ENCODE data around the gene OSBPL2.

OSBPL2 gene

GRCh38 chr20:62305149-62305764 lies 66.9 kb downstream of the OSBPL2 start:
- DNase-seq (ENCODE audit: insufficient read length, low spot score) (no peak), FAIRE-seq (no peak)
- TF ChIP-seq POLR2AphosphoS5 (IDR thresholded peaks at IDR 0.05; ENCODE audit: low read depth, low read length), result no peak; the same call in 1 of the 2 replicates
- TF ChIP-seq PAX5 (IDR thresholded peaks at IDR 0.05; ENCODE audit: insufficient read depth, low read length, severe bottlenecking), result no peak
- no peak for TF ChIP-seq SPI1 (IDR thresholded peaks at IDR 0.05; ENCODE audit: low read depth, low read length)
- no peak for TF ChIP-seq POLR2A (IDR thresholded peaks at IDR 0.05; ENCODE audit: low read depth, low read length)
- TF ChIP-seq TAF1 (IDR thresholded peaks at IDR 0.05; ENCODE audit: low read depth, low read length), result no peak
- no peak for TF ChIP-seq POU2F2 (IDR thresholded peaks at IDR 0.05; ENCODE audit: low read depth, low read length)

- no peak; the same call in 1 of the 2 replicates for TF ChIP-seq POLR2A (IDR thresholded peaks at IDR 0.05; ENCODE audit: low read depth, low read length)
- no peak for TF ChIP-seq TAF1 (IDR thresholded peaks at IDR 0.05; ENCODE audit: low read depth, low read length)
- no peak for TF ChIP-seq PAX5 (IDR thresholded peaks at IDR 0.05; ENCODE audit: insufficient read depth, low read length, severe bottlenecking)
- no peak for TF ChIP-seq SPI1 (IDR thresholded peaks at IDR 0.05; ENCODE audit: low read depth, low read length)
- no peak for TF ChIP-seq POU2F2 (IDR thresholded peaks at IDR 0.05; ENCODE audit: low read depth, low read length)
- TF ChIP-seq POLR2AphosphoS5 (IDR thresholded peaks at IDR 0.05; ENCODE audit: low read depth, low read length), result no peak
- no peak for FAIRE-seq
- DNase-seq (ENCODE audit: insufficient read length, low spot score), result no peak
Observed at GRCh38 chr20:62305765-62306413, 67.6 kb downstream of the OSBPL2 start.

DNA sequence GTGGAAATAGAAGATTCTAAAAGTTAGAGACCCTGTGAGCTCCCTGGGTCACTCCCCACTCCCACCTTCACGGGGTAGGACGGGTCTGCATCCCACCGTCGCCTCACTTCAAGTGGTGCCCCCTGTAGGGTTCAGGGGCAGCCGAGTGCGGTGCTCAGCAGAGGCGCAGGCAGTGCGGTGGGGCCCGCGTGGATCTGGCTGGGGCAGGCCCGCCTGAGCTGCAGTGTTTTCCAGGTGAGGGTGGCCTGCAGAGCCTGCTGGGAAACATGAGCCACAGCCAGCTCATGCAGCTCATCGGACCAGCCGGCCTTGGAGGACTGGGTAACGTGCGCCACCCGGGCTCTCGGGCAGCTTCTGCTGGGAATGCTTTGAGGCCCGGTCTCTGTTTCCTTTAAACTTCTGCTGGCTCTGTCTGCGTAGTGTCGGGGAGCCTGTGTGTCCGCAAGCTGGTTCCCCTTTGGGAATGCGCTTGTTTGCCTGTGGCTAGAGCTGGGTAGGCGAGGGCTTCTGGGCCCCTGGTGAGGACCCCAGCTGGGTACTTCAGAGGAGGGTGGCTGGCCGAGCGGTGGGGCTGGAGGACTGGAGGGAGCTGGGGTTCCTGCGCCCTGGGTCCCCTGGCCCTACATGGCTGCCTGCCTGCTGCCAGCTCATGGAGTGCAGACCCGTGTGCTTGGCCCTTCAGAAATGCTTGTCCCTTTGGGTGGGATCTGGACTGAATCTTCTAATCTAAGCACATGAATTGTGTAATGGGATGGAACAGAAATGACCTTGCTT lies 68.3 kb downstream of the OSBPL2 start:
- TF ChIP-seq TAF1 (IDR thresholded peaks at IDR 0.05; ENCODE audit: low read depth, low read length) (no peak), POLR2AphosphoS5 (IDR thresholded peaks at IDR 0.05; ENCODE audit: low read depth, low read length) (no peak; the same call in 1 of the 2 replicates), SPI1 (IDR thresholded peaks at IDR 0.05; ENCODE audit: low read depth, low read length) (no peak), POU2F2 (IDR thresholded peaks at IDR 0.05; ENCODE audit: low read depth, low read length) (no peak), POLR2A (IDR thresholded peaks at IDR 0.05; ENCODE audit: low read depth, low read length) (no peak), PAX5 (IDR thresholded peaks at IDR 0.05; ENCODE audit: insufficient read depth, low read length, severe bottlenecking) (no peak)
- DNase-seq (ENCODE audit: insufficient read length, low spot score) (no peak), FAIRE-seq (no peak)

- FAIRE-seq (no peak), DNase-seq (ENCODE audit: insufficient read length, low spot score) (no peak)
- TF ChIP-seq POLR2A (IDR thresholded peaks at IDR 0.05; ENCODE audit: low read depth, low read length) (no peak), TAF1 (IDR thresholded peaks at IDR 0.05; ENCODE audit: low read depth, low read length) (no peak), PAX5 (IDR thresholded peaks at IDR 0.05; ENCODE audit: insufficient read depth, low read length, severe bottlenecking) (no peak), SPI1 (IDR thresholded peaks at IDR 0.05; ENCODE audit: low read depth, low read length) (no peak), POU2F2 (IDR thresholded peaks at IDR 0.05; ENCODE audit: low read depth, low read length) (no peak), POLR2AphosphoS5 (IDR thresholded peaks at IDR 0.05; ENCODE audit: low read depth, low read length) (no peak)
Observed at GRCh38 chr20:62307226-62308101, 69.1 kb downstream of the OSBPL2 start.

DNA sequence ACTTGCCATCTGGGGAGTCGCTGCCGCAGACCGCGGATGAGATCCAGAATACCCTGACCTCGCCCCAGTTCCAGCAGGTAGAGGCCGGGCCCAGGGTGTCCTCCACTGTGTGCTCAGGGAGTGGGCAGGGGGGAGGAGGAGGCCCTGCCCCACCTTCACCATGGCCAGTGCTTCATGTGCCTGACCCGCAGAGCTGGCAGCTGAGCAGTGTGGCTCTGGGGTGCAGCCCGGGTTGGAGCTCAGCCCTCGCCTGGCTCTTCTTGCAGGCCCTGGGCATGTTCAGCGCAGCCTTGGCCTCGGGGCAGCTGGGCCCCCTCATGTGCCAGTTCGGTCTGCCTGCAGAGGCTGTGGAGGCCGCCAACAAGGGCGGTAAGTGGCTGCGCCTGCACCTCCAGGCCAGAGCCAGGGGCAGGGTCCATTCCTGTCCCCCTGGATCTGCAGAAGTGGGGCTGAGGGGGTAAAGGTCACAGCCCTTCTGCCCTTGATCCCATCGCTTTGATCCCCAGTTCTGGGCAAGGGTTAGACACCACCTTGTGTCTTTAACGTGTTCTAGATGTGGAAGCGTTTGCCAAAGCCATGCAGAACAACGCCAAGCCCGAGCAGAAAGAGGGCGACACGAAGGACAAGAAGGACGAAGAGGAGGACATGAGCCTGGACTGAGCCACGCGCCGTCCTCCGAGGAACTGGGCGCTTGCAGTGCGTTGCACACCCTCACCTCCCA lies 69.9 kb downstream of the OSBPL2 start:
- DNase-seq (ENCODE audit: insufficient read length, low spot score), result no peak
- FAIRE-seq, result no peak
- TF ChIP-seq POLR2AphosphoS5 (IDR thresholded peaks at IDR 0.05; ENCODE audit: low read depth, low read length) (no peak), SPI1 (IDR thresholded peaks at IDR 0.05; ENCODE audit: low read depth, low read length) (no peak), PAX5 (IDR thresholded peaks at IDR 0.05; ENCODE audit: insufficient read depth, low read length, severe bottlenecking) (no peak), POU2F2 (IDR thresholded peaks at IDR 0.05; ENCODE audit: low read depth, low read length) (no peak), POLR2A (IDR thresholded peaks at IDR 0.05; ENCODE audit: low read depth, low read length) (no peak), TAF1 (IDR thresholded peaks at IDR 0.05; ENCODE audit: low read depth, low read length) (no peak)

GRCh38 chr20:62309198-62309944 lies 71.0 kb downstream of the OSBPL2 start:
- DNase-seq (ENCODE audit: insufficient read length, low spot score), result no peak
- TF ChIP-seq POLR2AphosphoS5 (IDR thresholded peaks at IDR 0.05; ENCODE audit: low read depth, low read length) (peak; percentile 43; the same call in 1 of the 2 replicates), PAX5 (IDR thresholded peaks at IDR 0.05; ENCODE audit: insufficient read depth, low read length, severe bottlenecking) (no peak), POU2F2 (IDR thresholded peaks at IDR 0.05; ENCODE audit: low read depth, low read length) (no peak), SPI1 (IDR thresholded peaks at IDR 0.05; ENCODE audit: low read depth, low read length) (no peak), POLR2A (IDR thresholded peaks at IDR 0.05; ENCODE audit: low read depth, low read length) (peak; percentile 47; the same call in 1 of the 2 replicates)
- FAIRE-seq, result no peak

DNA sequence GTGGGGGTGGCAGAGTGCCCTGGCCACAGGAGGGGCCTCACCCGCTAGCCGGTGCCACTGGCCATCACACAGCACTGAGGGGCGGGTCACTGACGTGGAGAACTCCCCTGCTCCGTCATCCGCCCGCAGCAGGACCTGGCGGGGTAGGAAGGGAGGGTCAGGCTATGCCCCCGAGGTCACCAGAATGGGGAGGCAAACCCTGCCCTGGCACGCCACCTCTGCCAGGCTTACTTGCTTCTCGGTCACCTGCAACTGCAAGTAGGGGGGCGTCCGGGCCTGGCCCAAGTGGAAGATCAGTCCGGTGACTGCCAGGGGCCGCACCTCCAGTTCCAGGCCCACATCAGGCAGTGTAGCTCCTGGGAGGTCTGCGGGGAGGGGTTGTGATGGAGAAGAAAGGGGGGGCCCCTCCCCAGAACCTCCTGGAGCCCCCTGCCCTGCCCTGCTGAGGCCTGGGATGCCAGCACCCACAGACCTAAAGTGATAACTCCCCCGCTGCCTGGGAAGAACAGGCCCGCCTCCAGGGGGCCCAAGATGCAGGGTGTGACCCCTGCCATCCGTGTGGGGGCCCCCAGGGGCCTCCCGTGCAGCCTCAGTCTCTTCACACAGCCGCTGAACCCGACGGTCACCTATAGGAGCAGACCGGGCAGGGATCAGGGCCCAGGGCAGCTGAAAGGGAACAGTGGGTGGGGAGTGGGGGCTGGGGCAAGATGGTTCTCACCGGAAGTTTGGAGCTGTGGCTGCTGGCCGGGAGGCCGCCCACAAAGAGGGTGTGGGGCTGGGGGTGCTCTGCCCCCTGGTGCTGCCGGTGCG lies 71.8 kb downstream of the OSBPL2 start:
- DNase-seq (ENCODE audit: insufficient read length, low spot score) (no peak), FAIRE-seq (no peak)
- no peak for TF ChIP-seq POLR2A (IDR thresholded peaks at IDR 0.05; ENCODE audit: low read depth, low read length)
- no peak for TF ChIP-seq SPI1 (IDR thresholded peaks at IDR 0.05; ENCODE audit: low read depth, low read length)
- no peak for TF ChIP-seq PAX5 (IDR thresholded peaks at IDR 0.05; ENCODE audit: insufficient read depth, low read length, severe bottlenecking)
- TF ChIP-seq POU2F2 (IDR thresholded peaks at IDR 0.05; ENCODE audit: low read depth, low read length), result no peak
- no peak for TF ChIP-seq POLR2AphosphoS5 (IDR thresholded peaks at IDR 0.05; ENCODE audit: low read depth, low read length)
- TF ChIP-seq TAF1 (IDR thresholded peaks at IDR 0.05; ENCODE audit: low read depth, low read length), result no peak

All from GM12891 (cell line).